HG03469 (cell line): ENCODE measurements around the gene TDRD12.
"Not testable (repeated sequence)": the region's sequence is repeated elsewhere in the genome, so short reads cannot be mapped to it uniquely, and the experiment has no call there.

Experiments
- ATAC-seq: cut with Tn5 transposase; IDR thresholded peaks from one replicate; pipeline ENCODE4 v1.9.1; 2021; ENCODE audit warnings: mild to moderate bottlenecking, moderate library complexity, moderate number of reproducible peaks; ENCODE audit not compliant: unreplicated experiment

Gene TDRD12

GRCh38 chr19:32824916-32825608 is 105.5 kb downstream of the TDRD12 start:
- no peak for ATAC-seq

- no peak for ATAC-seq
Observed at GRCh38 chr19:32828139-32828538, 108.6 kb downstream of the TDRD12 start.

- ATAC-seq, result no peak
Observed at GRCh38 chr19:32828643-32829344, 109.2 kb downstream of the TDRD12 start.

- ATAC-seq, result no peak
Observed at GRCh38 chr19:32829345-32829896, 109.9 kb downstream of the TDRD12 start.

- ATAC-seq, result no peak
Observed at GRCh38 chr19:32830231-32831014, 110.9 kb downstream of the TDRD12 start.

GRCh38 chr19:32831611-32832010 is 112.0 kb downstream of the TDRD12 start:
- ATAC-seq, result no peak

GRCh38 chr19:32832094-32832493 is 112.5 kb downstream of the TDRD12 start:
- not testable (repeated sequence) for ATAC-seq

- not testable (repeated sequence) for ATAC-seq
Observed at GRCh38 chr19:32832825-32833224, 113.3 kb downstream of the TDRD12 start.

- not testable (repeated sequence) for ATAC-seq
Observed at GRCh38 chr19:32833388-32833787, 113.8 kb downstream of the TDRD12 start.

- ATAC-seq, result no peak
Observed at GRCh38 chr19:32837531-32837930, 118.0 kb downstream of the TDRD12 start.

GRCh38 chr19:32842061-32842460 is 122.5 kb downstream of the TDRD12 start:
- no peak for ATAC-seq

- ATAC-seq, result no peak
Observed at GRCh38 chr19:32843716-32844245, 124.2 kb downstream of the TDRD12 start.

- not testable (repeated sequence) for ATAC-seq
Observed at GRCh38 chr19:32848035-32848434, 128.5 kb downstream of the TDRD12 start.

- no peak for ATAC-seq
Observed at GRCh38 chr19:32852216-32852615, 132.6 kb downstream of the TDRD12 start.

- ATAC-seq, result not testable (repeated sequence)
Observed at GRCh38 chr19:32856818-32857217, 137.3 kb downstream of the TDRD12 start.

- ATAC-seq, result no peak
Observed at GRCh38 chr19:32857584-32857983, 138.0 kb downstream of the TDRD12 start.

- no peak for ATAC-seq
Observed at GRCh38 chr19:32858155-32858554, 138.6 kb downstream of the TDRD12 start.

- ATAC-seq, result no peak
Observed at GRCh38 chr19:32858559-32858958, 139.0 kb downstream of the TDRD12 start.

- ATAC-seq, result no peak
Observed at GRCh38 chr19:32859591-32859990, 140.0 kb downstream of the TDRD12 start.

- ATAC-seq, result no peak
Observed at GRCh38 chr19:32861596-32861995, 142.0 kb downstream of the TDRD12 start.

- no peak for ATAC-seq
Observed at GRCh38 chr19:32862173-32862572, 142.6 kb downstream of the TDRD12 start.
